ACHN (cell line): ENCODE measurements around the gene EFNA5.

ENCODE experiments used
- DNase-seq: peaks from one replicate; pipeline ENCODE4 v3.0.0-alpha.2; 2015
- in situ Hi-C: cut with HindIII; loops from 2 replicates; pipeline ENCODE4 v1.10.0; 2017; ENCODE audit warnings: low sequenced_read_pairs, low pct_ligation_motif_present, low pct_unique_long_range_greater_than_20kb

The EFNA5 gene

GRCh38 chr5:107670932-107671741, at the start of gene EFNA5:
TSS of gene EFNA5 (minus strand) at chr5:107670937.
- in situ Hi-C loops, result no loop called here

GRCh38 chr5:107719034-107719606, 48.4 kb upstream of the EFNA5 start:
- in situ Hi-C loops, result no loop called here
- no peak for DNase-seq

More at GRCh38 chr5:107670932-107671741, at the start of gene EFNA5:
- peak; percentile 44 for DNase-seq

GRCh38 chr5:107717816-107718215, 47.1 kb upstream of the EFNA5 start:
- no peak for DNase-seq
- in situ Hi-C loops, result no loop called here

- in situ Hi-C loops, result no loop called here
- DNase-seq, result no peak
Observed at GRCh38 chr5:107713228-107713627, 42.5 kb upstream of the EFNA5 start.

- in situ Hi-C loops, result no loop called here
- no peak for DNase-seq
Observed at GRCh38 chr5:107712359-107712870, 41.7 kb upstream of the EFNA5 start.

GRCh38 chr5:107705402-107706014, 34.8 kb upstream of the EFNA5 start:
- DNase-seq, result no peak
- in situ Hi-C loops, result no loop called here

- in situ Hi-C loops, result no loop called here
- no peak for DNase-seq
Observed at GRCh38 chr5:107704681-107705401, 34.1 kb upstream of the EFNA5 start.

- in situ Hi-C loops, result no loop called here
- no peak for DNase-seq
Observed at GRCh38 chr5:107700481-107700880, 29.7 kb upstream of the EFNA5 start.

GRCh38 chr5:107699425-107699824, 28.7 kb upstream of the EFNA5 start:
- DNase-seq, result no peak
- in situ Hi-C loops, result no loop called here

GRCh38 chr5:107698286-107698685, 27.5 kb upstream of the EFNA5 start:
- DNase-seq, result no peak
- in situ Hi-C loops, result no loop called here

GRCh38 chr5:107696498-107696897, 25.8 kb upstream of the EFNA5 start:
- DNase-seq, result no peak
- in situ Hi-C loops, result no loop called here

GRCh38 chr5:107696080-107696479, 25.3 kb upstream of the EFNA5 start:
- DNase-seq, result no peak
- in situ Hi-C loops, result no loop called here

GRCh38 chr5:107687937-107688336, 17.2 kb upstream of the EFNA5 start:
- in situ Hi-C loops, result no loop called here
- DNase-seq, result no peak

- in situ Hi-C loops, result no loop called here
- no peak for DNase-seq
Observed at GRCh38 chr5:107687404-107687803, 16.7 kb upstream of the EFNA5 start.

GRCh38 chr5:107682533-107682932, 11.8 kb upstream of the EFNA5 start:
- in situ Hi-C loops, result no loop called here
- no peak for DNase-seq

- DNase-seq, result no peak
- in situ Hi-C loops, result no loop called here
Observed at GRCh38 chr5:107680799-107681198, 10.1 kb upstream of the EFNA5 start.

- DNase-seq, result no peak
- in situ Hi-C loops, result no loop called here
Observed at GRCh38 chr5:107680099-107680498, 9.4 kb upstream of the EFNA5 start.

GRCh38 chr5:107676702-107677101, 6.0 kb upstream of the EFNA5 start:
- in situ Hi-C loops, result no loop called here
- DNase-seq, result no peak

- in situ Hi-C loops, result no loop called here
- no peak for DNase-seq
Observed at GRCh38 chr5:107675201-107675600, 4.5 kb upstream of the EFNA5 start.
